NCI-H1436 treated with DMSO at 0.1 percent for 48 hours (cell line): ENCODE results near the gene SEMG2.

Experiments
- DNase-seq: peaks from one replicate; lab custom pipeline; 2025; lab: John Stamatoyannopoulos, UW

SEMG2 gene, protein sequence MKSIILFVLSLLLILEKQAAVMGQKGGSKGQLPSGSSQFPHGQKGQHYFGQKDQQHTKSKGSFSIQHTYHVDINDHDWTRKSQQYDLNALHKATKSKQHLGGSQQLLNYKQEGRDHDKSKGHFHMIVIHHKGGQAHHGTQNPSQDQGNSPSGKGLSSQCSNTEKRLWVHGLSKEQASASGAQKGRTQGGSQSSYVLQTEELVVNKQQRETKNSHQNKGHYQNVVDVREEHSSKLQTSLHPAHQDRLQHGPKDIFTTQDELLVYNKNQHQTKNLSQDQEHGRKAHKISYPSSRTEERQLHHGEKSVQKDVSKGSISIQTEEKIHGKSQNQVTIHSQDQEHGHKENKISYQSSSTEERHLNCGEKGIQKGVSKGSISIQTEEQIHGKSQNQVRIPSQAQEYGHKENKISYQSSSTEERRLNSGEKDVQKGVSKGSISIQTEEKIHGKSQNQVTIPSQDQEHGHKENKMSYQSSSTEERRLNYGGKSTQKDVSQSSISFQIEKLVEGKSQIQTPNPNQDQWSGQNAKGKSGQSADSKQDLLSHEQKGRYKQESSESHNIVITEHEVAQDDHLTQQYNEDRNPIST

DNA sequence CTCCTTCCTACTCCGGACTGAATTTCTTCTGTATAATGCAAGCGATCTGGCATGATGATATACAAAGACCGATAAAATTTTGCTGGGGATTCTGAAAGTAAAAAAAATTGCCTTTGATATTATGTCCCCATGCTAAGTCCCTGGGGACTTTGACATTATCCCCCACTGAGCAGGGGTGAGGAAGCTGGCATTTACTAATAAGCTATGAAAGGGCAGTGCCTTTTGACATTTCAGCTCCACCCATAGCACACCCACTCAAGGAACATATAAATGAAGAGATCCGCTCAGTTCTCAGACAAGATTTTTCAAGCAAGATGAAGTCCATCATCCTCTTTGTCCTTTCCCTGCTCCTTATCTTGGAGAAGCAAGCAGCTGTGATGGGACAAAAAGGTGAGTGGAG is at the start of gene SEMG2:
TSS of gene SEMG2 (plus strand) at position 298 of the 400 bp plus-strand sequence. CDS start at position 315, 17 bp downstream.
- no peak for DNase-seq

DNA sequence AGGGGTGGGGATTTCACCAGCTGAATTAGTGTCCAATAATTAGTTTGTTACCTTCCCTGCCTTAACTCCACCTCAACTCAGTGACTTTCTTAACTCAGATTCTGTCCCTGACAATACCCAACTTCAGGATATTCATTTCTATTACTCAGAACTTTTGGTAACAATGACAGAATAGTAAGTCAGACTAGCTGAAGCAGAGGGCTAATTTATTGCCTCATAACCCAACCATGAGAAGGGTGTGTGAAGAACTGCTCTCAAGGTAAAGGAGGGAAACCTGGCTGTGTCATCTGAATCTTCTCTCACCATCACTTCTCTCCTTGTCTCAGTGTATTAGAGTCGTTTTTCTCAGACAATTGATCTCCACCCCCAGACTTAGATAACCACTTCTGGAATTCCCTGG is 47.7 kb upstream of the SEMG2 start:
- DNase-seq: no peak

DNA sequence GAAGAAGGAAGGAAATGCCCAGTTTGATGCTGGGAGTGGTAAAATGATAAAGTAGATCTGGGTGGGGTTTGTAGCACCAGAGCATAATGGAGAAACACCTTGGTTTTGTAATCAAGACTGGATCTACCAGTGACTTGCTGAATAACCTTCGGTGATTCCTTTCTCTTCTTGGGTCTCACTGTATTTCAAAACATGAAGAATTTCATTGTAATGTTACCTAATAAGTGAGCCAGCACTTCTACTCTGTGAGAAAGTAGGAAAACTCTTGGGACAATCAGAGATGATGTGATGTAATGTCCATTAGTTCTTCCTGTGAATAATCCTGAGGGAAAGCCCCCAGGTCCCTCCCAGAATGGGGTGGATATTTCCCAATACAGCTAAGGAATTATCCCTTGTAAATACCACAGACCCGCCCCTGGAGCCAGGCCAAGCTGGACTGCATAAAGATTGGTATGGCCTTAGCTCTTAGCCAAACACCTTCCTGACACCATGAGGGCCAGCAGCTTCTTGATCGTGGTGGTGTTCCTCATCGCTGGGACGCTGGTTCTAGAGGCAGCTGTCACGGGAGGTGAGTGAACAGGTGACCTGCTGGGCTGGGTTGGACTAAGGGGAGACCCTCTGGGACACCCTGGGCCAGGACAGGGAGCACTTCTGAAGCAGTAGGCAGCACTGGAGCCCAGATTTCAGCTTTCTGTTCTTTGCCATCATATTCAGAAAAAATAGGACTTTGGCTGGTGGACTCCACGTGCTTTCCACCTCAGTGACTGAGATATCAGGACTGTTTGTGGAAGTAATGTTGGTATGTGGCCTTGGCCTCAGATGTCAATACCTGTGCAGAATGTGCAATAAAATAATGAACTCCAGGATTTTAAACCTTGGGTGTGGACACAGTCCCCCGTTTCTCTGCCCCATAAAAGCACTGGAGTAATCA is 46.5 kb upstream of the SEMG2 start, which contains the start of gene PI3:
TSS of gene PI3 (plus strand) at position 469 of the 931 bp plus-strand sequence. CDS start at position 490, 21 bp downstream.
- DNase-seq: no peak

DNA sequence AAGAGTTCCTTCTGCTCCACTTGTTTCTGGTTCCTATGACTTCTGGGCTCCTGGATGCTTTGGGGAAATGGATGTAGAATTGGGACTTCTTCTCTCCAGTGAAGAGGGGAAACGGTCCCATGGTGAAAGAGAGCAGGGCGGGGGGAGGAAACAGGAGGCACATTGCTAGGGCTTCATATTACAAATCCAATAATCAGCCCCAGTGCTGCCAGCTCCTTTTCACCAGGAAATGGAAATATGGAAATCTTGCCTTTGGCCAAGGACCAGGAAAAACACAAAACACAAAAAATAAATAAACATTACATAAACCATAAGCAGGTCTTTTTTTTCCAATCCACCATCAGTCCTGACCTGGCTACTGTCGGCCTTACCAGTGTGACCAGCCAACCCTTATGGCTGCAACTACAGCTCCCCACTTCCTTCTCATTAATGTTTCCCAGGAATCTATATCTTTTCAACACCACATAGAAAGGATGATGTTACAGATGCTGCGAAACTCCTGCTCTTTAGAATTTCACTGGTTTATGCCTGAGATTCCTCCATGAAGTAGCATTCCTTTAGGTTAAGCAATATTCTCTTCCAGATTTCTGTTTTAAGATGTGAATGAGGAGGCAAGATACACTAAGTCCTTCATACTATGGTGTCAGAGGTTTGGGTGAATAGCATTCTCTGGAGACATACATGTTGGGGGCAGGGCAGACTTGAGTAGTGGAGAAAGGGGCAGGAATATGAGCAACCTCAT is 44.5 kb upstream of the SEMG2 start:
- no peak for DNase-seq

DNA sequence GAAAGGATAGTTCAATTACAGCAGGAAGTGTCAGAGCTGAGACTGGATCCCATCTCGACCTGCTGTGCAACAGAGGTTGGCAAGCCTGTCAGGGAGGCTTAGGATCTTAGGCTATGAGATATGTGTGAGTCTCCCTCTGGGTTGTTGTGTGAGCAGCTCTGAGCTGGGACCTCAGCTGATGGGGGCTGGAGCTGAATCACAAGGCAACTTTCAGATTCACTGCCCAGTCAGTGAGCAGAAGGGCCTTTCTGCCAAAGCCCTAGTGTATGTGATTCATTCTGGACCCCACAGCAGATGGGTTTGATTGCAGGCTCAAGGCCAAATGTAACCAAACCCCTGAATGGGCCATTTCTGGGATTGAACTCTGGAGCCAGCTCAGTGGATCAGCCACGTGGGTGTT is 42.0 kb upstream of the SEMG2 start:
- no peak for DNase-seq

DNA sequence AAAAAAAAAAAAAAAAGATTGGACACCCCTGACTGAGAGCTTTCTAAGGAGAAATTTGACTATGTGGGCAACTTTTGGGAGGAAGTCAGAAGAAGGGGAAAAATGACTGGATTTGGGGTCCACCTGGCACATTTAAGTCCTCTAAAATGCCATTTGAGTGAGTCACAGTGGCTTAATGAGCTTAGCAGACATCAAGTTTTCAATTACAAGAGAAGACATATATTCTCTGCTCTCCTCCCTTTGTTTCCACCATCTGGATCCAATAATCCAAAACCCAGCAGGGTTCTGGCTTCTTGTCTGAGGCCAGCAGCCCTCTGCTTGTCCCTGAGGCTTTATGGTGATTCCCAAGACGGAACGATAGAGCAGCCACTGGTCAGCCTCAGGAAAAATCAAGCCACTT is 39.5 kb upstream of the SEMG2 start:
- DNase-seq: no peak

DNA sequence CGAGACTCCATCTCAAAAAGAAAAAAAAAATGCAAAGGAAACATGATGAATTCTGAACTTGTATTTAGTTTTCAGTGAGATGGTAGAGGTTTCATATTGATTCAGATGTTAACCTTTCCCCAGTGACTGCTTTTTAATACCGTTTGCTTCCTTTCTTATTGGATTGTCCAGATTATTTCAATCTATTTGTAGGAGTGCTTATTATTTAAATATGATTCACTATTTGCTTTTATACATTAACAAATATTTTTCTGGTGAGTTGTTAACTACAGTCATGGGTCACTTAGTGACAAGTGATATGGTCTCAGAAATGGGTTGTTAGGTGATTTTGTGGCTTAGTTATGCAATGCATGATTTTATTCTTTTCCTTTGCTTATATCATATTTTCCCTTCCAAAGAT is 38.1 kb upstream of the SEMG2 start:
- no peak for DNase-seq

DNA sequence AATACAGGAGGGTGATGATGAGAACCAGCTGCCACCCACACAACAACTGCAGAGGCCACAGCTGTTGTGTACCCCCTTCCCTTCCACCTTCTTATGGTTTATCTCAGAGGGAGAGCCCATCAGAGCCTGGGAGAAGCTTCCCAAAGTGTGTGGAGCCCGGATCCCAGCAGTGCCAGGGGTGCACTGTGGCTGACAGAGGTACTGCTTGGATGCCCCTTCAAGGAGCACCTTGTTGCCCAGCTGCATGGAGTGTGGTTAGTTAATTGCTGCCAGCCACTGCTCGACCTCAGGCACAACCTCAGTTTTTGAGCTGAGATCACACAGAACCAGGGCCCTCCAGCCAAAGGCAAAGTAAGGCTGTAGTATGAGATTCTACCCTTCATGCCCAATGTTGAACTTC is 33.5 kb upstream of the SEMG2 start:
- no peak for DNase-seq

DNA sequence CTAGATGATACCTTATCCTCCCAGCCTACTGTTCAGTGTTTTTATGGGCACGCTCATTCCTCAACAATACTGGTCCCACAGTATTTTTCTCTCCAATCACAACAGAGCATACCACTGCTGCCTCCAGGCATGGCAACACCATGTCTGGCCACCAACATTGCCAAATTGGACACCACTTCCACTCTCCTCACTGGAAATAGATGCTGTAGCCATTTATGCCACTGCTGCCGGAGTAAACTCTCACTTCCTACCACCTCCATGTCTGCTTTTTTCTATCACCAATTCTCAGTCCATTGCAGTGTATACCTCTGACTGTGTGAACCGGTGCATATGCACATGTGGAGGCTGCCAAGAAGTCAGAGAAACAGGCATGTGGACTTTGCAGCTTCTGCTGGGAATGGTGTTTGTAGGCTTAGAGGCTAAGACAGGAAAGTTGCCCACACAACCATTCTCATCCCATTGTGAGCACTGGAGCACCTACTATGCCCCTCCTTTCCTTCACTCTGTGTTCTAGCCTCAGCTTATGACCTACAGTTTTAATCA is 32.0 kb upstream of the SEMG2 start:
- DNase-seq: no peak

DNA sequence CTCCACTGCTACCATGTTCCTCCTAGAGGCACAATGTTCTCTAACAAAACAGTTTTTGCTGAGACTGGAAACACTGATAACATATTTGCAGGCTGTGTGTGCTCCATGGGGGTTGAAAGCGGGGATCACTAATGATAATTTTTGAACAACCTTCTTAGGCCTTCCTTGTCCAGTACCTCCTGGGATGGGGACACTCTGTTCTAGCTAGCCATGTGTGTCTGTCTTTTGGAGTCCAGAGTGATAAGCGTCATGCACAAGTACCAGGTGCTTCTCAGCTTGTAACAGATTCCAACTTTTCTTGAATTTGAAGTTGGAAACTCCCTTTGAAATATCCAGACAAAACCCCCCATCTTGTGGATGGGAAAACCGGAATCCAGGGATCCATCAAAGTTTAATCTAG is 31.3 kb upstream of the SEMG2 start:
- DNase-seq: no peak

DNA sequence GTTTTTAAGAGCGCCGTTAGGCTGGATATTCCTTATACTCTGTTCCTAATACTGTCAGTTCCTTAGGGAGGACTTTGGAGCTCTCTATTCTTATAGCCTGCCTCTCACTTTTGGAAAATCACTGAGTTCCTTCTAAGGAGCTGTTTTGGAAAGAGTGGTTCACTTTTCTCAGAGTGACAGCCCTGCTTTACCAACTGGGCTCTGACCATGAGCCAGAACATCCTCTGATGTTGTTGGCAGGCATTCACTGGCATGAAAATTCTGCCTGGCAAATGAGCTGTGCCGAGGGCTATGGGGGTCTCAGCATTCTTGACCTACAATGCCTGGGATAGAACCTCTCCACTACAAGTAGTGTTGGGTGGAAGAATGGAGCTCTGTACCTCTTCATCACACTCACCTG is 29.2 kb upstream of the SEMG2 start:
- no peak for DNase-seq

DNA sequence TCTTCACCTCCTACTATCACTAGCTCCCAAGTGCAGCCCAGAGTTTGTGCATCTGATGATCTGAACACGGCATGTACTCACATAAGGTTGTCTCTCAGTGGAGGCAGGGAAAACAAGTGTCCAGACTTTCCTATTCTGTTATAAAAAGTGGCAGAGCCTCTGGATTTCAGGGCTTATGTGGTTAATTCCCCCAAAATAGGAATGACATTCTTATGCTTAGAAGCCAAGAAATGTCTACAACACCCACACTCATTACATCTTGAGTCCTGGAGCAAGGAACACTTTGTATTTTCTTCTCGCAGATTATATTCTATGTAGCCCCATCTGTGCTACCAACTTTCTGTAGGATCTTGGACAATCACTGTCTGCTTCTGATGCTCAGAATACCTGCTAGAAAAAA is 27.8 kb upstream of the SEMG2 start:
- no peak for DNase-seq

DNA sequence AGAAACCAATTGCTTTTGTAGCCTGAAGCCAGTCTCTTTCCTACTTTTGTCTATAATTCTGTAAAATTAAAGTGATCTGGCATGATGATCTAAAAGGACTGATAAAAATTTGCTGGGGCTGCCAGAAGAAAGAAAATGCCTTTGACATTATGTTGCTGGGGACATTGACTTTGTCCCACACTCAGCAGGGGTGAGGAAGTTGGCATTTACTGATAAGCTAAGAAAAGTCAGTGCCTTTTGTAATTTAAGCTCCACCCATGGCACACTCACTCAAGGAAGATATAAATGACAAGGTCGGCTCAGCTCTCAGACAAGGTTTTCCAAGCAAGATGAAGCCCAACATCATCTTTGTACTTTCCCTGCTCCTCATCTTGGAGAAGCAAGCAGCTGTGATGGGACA is 14.4 kb upstream of the SEMG2 start, which contains the start of gene SEMG1:
TSS of gene SEMG1 (plus strand) at position 309 of the 400 bp plus-strand sequence. CDS start at position 330, 21 bp downstream.
- DNase-seq: no peak

DNA sequence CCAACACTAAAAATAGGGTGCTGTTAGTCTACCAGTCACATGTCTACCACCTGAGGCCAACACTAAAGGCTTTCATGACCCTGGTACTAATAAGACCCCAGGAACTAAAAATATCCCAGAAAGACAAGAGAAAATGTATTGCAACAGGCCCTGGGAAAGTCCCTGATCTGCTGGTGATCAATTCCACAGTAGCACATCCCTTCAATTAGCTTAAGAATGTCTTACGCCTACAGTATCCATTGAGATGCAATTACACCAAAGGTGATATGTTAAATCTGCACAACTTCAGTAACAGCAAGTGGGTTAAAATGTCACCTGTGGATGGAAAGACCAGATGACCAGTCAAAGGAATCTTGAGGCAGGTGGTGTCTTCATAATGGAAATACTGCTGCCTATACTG is 11.2 kb upstream of the SEMG2 start:
- DNase-seq: no peak

DNA sequence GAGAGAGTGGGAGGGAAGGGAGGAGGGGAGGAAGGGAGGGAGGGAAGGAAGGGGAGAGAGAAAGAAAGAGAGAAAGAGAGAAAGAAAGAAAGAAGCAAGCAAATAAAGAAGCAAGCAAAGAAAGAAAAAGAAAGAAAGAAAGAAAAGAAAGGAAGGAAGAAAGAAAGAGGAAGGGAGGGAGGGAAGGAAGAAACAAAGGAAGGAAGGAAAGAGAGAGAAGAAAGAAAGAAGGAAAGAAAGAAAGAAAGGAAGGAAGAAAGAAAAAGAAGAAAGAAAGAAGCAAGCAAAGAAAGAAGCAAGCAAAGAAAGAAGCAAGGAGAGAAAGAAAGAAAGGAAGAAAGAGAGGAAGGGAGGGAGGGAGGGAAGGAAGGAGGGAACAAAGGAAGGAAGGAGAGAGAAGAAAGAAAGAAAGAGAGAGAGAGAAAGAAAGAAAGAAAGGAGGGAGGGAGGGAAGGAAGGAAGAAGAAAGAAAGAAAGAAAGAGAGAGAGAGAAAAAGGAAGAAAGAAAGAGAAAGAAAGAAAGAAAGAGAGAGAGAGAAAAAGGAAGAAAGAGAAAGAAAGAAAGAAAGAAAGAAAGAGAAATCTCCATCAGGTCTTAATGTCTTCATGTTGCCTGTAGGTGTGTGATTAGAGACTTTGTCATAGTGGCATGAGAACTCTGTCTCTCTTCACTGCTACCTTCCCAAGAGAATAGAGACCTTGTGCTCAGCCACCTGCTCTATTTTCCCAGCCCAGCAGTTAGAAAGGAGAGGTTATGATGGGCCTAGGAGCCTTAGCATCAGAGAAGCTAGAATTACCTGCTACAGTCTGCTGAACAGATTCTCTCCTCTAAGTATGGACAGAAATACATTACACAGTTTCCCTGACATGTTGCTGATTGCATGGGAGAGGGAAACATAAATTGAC is 9.4 kb upstream of the SEMG2 start:
- DNase-seq: no peak

DNA sequence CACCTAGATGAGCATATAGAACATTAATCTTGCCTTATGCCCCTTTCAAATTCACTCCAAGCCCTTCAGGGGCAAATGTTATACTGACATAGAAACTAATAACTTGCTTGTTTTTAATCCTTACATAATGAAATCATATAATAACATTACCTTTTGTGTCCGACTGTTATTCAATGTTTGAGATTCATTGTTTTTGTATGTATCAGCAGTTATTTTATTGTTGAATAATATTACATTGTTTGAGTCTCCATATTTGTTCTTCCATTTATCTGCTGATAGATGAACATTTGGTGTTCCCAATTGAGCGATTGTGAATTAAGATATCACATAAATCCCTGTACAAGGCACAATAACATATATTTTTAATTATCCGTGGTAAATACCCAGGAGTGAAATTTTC is 8.3 kb upstream of the SEMG2 start:
- DNase-seq: no peak

DNA sequence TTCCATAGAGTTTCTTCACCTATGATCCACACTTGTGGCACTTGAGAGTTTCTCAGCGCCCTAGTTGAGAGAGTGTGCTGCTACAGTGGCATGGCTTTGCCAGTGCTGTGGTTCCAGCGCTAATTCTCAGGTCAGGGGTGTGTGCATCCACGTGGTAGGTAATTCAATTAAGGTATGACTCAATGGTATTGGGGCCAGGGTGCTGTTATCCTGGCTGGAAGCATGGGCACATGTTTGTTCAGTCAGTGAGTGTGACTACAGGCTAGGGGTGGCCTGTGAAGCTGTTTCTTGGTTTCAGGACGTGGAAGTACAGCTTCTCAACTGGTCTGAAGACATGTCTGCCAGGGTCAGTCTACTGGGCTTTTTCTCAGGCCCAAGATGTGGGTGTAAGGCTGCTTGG is 3.0 kb upstream of the SEMG2 start:
- no peak for DNase-seq

DNA sequence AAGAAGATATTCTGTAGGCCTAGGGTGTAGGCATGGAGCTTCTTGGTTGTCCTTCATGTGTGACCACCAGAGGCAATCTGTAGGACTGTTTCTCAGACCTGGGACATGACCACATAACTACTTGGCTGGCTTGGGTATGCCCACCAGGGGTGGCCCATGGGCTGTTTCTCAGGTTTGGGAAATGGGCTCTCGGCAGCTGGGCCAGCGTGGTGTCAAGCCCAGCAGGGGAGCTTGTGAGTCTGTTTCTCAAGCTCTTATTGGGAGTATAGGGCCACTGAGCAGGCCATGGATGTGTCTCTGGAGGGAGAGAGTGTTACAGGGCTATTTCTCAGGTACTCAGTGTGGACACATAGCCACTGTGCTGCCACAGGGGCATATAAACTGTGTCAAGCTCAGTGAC is 2.5 kb upstream of the SEMG2 start:
- no peak for DNase-seq

DNA sequence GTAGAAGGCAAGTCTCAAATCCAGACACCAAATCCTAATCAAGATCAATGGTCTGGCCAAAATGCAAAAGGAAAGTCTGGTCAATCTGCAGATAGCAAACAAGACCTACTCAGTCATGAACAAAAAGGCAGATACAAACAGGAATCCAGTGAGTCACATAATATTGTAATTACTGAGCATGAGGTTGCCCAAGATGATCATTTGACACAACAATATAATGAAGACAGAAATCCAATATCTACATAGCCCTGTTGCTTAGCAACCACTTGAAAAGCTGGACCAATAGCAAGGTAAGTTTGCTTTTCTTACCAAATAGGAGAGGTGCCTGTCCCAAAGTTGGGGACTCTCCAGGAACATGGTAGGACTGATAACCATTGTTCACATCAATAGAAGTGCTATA is 2.0 kb downstream of the SEMG2 start:
- no peak for DNase-seq

DNA sequence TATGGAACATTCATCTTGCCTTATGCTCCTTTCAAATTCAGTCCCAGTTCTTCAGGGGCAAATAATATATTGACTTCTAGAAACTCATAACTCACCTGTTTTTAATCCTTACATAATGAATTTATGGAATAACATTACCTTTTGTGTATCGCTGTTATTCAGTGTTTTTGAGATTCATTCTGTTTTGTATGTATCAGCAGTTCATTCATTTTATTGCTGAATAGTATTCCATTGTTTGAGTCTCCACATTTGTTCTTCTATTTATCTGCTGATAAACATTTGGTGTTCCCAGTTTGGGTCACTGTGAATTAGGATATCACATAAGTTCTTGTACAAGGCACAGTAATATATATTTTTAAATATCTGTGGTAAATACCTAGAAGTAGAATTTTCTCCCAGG is 5.1 kb downstream of the SEMG2 start:
- DNase-seq: no peak
